ENCODE data around the gene FOXM1.
A peak's percentile ranks its signal among the peaks of the same experiment; 100 is the strongest.

Gene FOXM1

GRCh38 chr12:2895511-2895910 lies 18.5 kb upstream of the FOXM1 start:
- DNase-seq (ENCODE audit: extremely low spot score), result no peak
- CTCF ChIA-PET, result no interaction called here
- POLR2A ChIA-PET, result no interaction called here
- no peak for TF ChIP-seq BHLHE40 (IDR thresholded peaks at IDR 0.05; ENCODE audit: borderline replicate concordance)
- no peak for TF ChIP-seq ELF4 (IDR thresholded peaks at IDR 0.05)
- TF ChIP-seq PKNOX1 (IDR thresholded peaks at IDR 0.05), result no peak
- no peak for TF ChIP-seq NFRKB (IDR thresholded peaks at IDR 0.05)

- no peak for TF ChIP-seq TARDBP (IDR thresholded peaks at IDR 0.05)
- TF ChIP-seq ELF4 (IDR thresholded peaks at IDR 0.05), result no peak
- TF ChIP-seq HDGF (IDR thresholded peaks at IDR 0.05; ENCODE audit: borderline replicate concordance), result no peak
- no peak for TF ChIP-seq ARNT (IDR thresholded peaks at IDR 0.05)
- no peak for TF ChIP-seq FOXK2 (IDR thresholded peaks at IDR 0.05)
- no peak for TF ChIP-seq BHLHE40 (IDR thresholded peaks at IDR 0.05; ENCODE audit: borderline replicate concordance)
- no peak for TF ChIP-seq PKNOX1 (IDR thresholded peaks at IDR 0.05)
- TF ChIP-seq SUZ12 (IDR thresholded peaks at IDR 0.05), result no peak
- TF ChIP-seq FOXM1 (IDR thresholded peaks at IDR 0.05; ENCODE audit: borderline replicate concordance), result no peak
- no peak for TF ChIP-seq NFRKB (IDR thresholded peaks at IDR 0.05)
- DNase-seq (ENCODE audit: extremely low spot score), result no peak
- ChIA-PET CTCF (no interaction called here), POLR2A (interaction anchor here (0.6 kb wide), 1 partner anchor 14 kb away, joined by 4 read pairs; no protein-coding TSS in a partner anchor)
Measured at GRCh38 chr12:2895051-2895451, 18.1 kb upstream of the FOXM1 start.

GRCh38 chr12:2893007-2893406 lies 16.0 kb upstream of the FOXM1 start:
- no peak for DNase-seq (ENCODE audit: extremely low spot score)
- ChIA-PET POLR2A (no interaction called here), CTCF (no interaction called here)
- TF ChIP-seq CTBP1 (IDR thresholded peaks at IDR 0.05; ENCODE audit: borderline replicate concordance), result no peak
- no peak for TF ChIP-seq SP1 (IDR thresholded peaks at IDR 0.05)

GRCh38 chr12:2892246-2892645 lies 15.3 kb upstream of the FOXM1 start:
- CTCF ChIA-PET, result interaction anchor here (0.6 kb wide), 1 partner anchor 53 kb away, joined by 3 read pairs; no protein-coding TSS in a partner anchor
- TF ChIP-seq BHLHE40 (IDR thresholded peaks at IDR 0.05; ENCODE audit: borderline replicate concordance), result no peak
- TF ChIP-seq CTBP1 (IDR thresholded peaks at IDR 0.05; ENCODE audit: borderline replicate concordance), result no peak
- TF ChIP-seq SUZ12 (IDR thresholded peaks at IDR 0.05), result no peak
- POLR2A ChIA-PET, result interaction anchor here (1.0 kb wide), 1 partner anchor 31 kb away, joined by 3 read pairs; no protein-coding TSS in a partner anchor
- DNase-seq (ENCODE audit: extremely low spot score), result no peak

GRCh38 chr12:2891240-2892053 lies 14.5 kb upstream of the FOXM1 start:
- DNase-seq (ENCODE audit: extremely low spot score), result peak; percentile 36
- ChIA-PET CTCF (interaction anchor here (0.6 to 1.3 kb wide), 2 partner anchors 53 to 54 kb away, joined by 3 to 4 read pairs; no protein-coding TSS in a partner anchor), POLR2A (interaction anchor here (0.9 to 2.3 kb wide), 8 partner anchors 9 to 95 kb away, joined by 3 to 23 read pairs (median 6); partner anchors contain the start of genes FOXM1 and RHNO1)
- TF ChIP-seq ARNT (IDR thresholded peaks at IDR 0.05), result no peak
- TF ChIP-seq ZNF384 (IDR thresholded peaks at IDR 0.05), result no peak
- no peak for TF ChIP-seq SUZ12 (IDR thresholded peaks at IDR 0.05)
- no peak for TF ChIP-seq PKNOX1 (IDR thresholded peaks at IDR 0.05)
- TF ChIP-seq SP1 (IDR thresholded peaks at IDR 0.05), result no peak
- TF ChIP-seq TARDBP (IDR thresholded peaks at IDR 0.05), result no peak
- TF ChIP-seq BHLHE40 (IDR thresholded peaks at IDR 0.05; ENCODE audit: borderline replicate concordance), result no peak
- no peak for TF ChIP-seq HDGF (IDR thresholded peaks at IDR 0.05; ENCODE audit: borderline replicate concordance)
- TF ChIP-seq LEF1 (IDR thresholded peaks at IDR 0.05; ENCODE audit: borderline replicate concordance), result no peak
- no peak for TF ChIP-seq L3MBTL2 (conservative IDR thresholded peaks at IDR 0.05)
- no peak for TF ChIP-seq FOXA1 (IDR thresholded peaks at IDR 0.05)
- no peak for TF ChIP-seq ELF4 (IDR thresholded peaks at IDR 0.05)
- no peak for TF ChIP-seq FOXK2 (IDR thresholded peaks at IDR 0.05)
- no peak for TF ChIP-seq FOXM1 (IDR thresholded peaks at IDR 0.05; ENCODE audit: borderline replicate concordance)
- TF ChIP-seq CTBP1 (IDR thresholded peaks at IDR 0.05; ENCODE audit: borderline replicate concordance), result no peak
- no peak for TF ChIP-seq NFRKB (IDR thresholded peaks at IDR 0.05)

GRCh38 chr12:2890388-2891239 lies 13.6 kb upstream of the FOXM1 start, which contains the start of gene TULP3:
TULP3 (plus strand) TSS chr12:2890891; CDS start chr12:2890948, 57 bp downstream.
- POLR2A ChIA-PET, result interaction anchor here (0.6 to 2.3 kb wide), 15 partner anchors 10 to 250 kb away, joined by 3 to 23 read pairs (median 4); partner anchors contain the start of genes FOXM1 and RHNO1
- CTCF ChIA-PET, result interaction anchor here (0.6 to 1.3 kb wide), 2 partner anchors 54 to 231 kb away, joined by 4 to 5 read pairs; no protein-coding TSS in a partner anchor
- TF ChIP-seq LEF1 (IDR thresholded peaks at IDR 0.05; ENCODE audit: borderline replicate concordance) (no peak), L3MBTL2 (conservative IDR thresholded peaks at IDR 0.05) (peak; percentile 97), BHLHE40 (IDR thresholded peaks at IDR 0.05; ENCODE audit: borderline replicate concordance) (no peak), HDGF (IDR thresholded peaks at IDR 0.05; ENCODE audit: borderline replicate concordance) (no peak), PKNOX1 (IDR thresholded peaks at IDR 0.05) (peak; percentile 52; the same call in 1 of the 2 replicates)
- DNase-seq (ENCODE audit: extremely low spot score), result peak; percentile 95
